ENCODE results near the gene PCDH18.
"Not testable (repeated sequence)": the region's sequence is repeated elsewhere in the genome, so short reads cannot be mapped to it uniquely, and the experiment has no call there.

The PCDH18 gene

DNA sequence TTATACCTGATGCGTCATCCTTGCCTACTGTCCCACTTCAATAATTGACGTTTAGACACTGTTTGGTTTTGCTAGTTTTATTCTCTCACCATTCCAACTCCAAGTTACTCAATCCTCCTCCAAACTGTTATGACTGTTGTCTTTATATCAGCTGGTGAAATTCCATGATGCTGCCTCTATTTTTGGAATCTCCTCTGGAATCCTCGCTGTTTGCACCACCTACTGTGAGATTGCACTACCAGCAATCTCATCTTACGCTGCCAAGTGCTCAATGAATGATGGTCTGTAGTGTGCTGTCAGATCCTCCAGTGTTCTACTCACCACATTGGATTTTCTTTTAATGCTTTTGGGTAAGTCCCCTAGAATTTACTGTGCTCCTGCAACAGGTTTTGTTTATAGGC, 13.2 kb upstream of the PCDH18 start:
- TF ChIP-seq, protein P1, sequence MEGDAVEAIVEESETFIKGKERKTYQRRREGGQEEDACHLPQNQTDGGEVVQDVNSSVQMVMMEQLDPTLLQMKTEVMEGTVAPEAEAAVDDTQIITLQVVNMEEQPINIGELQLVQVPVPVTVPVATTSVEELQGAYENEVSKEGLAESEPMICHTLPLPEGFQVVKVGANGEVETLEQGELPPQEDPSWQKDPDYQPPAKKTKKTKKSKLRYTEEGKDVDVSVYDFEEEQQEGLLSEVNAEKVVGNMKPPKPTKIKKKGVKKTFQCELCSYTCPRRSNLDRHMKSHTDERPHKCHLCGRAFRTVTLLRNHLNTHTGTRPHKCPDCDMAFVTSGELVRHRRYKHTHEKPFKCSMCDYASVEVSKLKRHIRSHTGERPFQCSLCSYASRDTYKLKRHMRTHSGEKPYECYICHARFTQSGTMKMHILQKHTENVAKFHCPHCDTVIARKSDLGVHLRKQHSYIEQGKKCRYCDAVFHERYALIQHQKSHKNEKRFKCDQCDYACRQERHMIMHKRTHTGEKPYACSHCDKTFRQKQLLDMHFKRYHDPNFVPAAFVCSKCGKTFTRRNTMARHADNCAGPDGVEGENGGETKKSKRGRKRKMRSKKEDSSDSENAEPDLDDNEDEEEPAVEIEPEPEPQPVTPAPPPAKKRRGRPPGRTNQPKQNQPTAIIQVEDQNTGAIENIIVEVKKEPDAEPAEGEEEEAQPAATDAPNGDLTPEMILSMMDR (IDR thresholded peaks at IDR 0.05; ENCODE audit: control insufficient read depth, extremely low read depth, insufficient read depth), result no peak
- H3K4me3 ChIP-seq (ENCODE audit: low read depth, low read length), result no peak overlapping the region
- no peak for DNase-seq (ENCODE audit: low read depth)

DNA sequence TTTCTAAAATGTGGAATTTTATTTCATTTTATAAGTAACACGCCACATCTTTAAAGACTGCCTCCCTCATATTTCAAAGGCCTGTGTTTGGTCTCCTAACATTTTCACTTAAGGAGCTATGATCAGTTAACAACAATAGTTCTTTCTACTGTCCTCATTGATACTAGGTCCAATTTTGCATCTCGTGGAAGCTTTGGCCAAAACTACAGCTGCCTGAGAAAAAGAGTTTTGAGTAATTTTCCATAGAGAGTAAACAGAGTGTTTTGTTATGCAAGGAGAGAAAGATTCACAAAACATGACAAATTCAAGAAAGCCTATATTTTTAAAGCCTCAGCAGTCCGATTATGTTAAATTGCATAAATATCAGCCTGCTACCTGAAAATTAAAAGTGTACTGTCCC, 11.4 kb upstream of the PCDH18 start:
- no peak overlapping the region for H3K4me3 ChIP-seq (ENCODE audit: low read depth, low read length)
- no peak for DNase-seq (ENCODE audit: low read depth)
- TF ChIP-seq, protein P1 (IDR thresholded peaks at IDR 0.05; ENCODE audit: control insufficient read depth, extremely low read depth, insufficient read depth), result no peak

DNA sequence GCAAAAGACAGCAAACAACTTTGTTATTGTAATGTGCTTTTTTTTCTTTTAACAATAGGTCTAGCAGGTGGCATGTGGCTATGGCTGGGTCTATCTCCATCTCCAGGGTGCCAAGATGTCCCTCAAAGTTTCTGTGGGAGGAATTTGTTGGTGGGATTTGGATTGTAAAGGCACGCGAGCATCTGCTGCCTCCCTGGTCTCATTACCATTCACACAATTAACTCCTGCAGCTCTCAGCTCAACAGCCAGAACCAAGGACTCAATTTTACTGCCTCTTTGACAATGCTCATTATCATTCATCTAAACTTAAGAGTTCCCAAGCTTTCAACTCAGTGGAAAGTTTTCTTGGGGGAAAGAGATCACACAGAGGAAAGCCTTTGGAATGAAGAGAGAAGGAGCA, 10.9 kb upstream of the PCDH18 start:
- H3K4me3 ChIP-seq (ENCODE audit: low read depth, low read length), result no peak overlapping the region
- TF ChIP-seq, protein P1 (IDR thresholded peaks at IDR 0.05; ENCODE audit: control insufficient read depth, extremely low read depth, insufficient read depth), result no peak
- DNase-seq (ENCODE audit: low read depth), result no peak

DNA sequence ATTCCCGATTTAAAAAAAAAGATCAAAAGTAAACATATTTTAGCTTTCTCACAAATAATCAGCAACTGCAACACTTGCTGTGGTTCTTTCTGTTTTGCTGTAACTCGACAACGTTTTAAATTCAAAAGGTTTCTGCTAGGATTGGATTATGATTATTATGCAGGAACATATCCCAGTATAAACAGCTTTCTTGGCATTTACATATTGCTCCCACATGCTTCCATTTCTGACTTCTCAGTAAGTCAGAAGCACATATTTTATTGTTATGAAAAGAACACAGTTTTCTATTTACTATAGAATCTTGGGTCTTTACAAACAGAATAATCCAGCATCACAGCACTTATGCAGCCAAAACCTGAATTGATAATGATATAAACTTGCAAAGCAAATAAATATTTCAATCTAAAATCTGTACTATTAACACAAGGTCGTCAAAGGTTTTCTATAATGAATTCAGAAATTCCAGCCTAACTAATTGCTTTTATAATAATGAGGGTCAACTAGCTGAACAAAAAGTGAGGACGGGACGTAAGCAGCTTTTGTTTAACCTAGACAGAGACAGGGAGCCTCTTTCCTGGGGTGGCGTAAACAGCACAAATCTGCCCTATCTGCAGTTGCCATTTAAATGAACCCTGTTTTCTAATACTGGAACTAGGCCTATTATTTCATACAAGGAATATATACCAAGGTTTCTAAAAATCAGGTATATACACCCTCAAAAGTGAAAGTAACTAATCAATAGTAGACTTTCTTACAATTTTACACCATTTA, 9.8 kb upstream of the PCDH18 start:
- no peak overlapping the region for H3K4me3 ChIP-seq (ENCODE audit: low read depth, low read length)
- DNase-seq (ENCODE audit: low read depth), result no peak
- TF ChIP-seq, protein P1 (IDR thresholded peaks at IDR 0.05; ENCODE audit: control insufficient read depth, extremely low read depth, insufficient read depth), result no peak

DNA sequence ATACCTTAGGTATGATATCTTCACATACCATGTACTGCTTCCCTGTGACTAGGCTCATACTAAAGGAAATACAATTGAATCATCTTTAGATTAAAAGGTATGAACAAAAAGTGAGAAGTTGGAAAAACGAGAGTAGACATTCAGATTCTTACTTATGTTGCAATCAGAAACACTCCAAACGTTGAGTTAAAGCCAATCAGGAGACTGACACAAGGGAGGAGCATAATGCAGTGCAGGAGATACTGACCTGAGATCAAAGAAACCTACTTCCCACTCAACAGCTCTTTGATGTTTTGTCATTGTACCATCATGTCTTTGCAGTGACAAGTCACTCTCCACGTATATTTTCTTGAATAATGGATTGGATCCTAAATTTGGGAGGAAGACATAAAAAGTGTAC, 8.9 kb upstream of the PCDH18 start:
- no peak overlapping the region for H3K4me3 ChIP-seq (ENCODE audit: low read depth, low read length)
- no peak for DNase-seq (ENCODE audit: low read depth)
- TF ChIP-seq, protein P1 (IDR thresholded peaks at IDR 0.05; ENCODE audit: control insufficient read depth, extremely low read depth, insufficient read depth), result no peak

DNA sequence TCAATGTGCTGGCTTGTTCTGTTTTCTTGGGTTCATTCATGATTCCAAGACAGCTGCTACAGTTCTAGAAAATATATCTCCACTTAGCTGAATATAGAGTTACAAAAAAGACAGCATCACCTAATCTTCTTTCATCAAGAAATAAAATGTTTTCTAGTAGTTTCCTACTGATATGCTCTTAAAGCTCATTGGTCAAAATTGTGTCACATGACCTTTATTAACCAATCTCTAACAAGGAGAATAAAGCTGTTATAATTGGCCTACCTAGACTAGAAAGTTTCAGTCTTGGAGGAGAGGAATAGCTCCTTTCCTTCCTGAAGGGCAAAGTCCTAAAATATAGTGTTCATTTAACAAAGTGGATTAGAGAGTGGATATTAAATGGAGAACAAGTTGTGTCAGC, 8.1 kb upstream of the PCDH18 start:
- TF ChIP-seq, protein P1 (IDR thresholded peaks at IDR 0.05; ENCODE audit: control insufficient read depth, extremely low read depth, insufficient read depth), result no peak
- H3K4me3 ChIP-seq (ENCODE audit: low read depth, low read length), result no peak overlapping the region
- DNase-seq (ENCODE audit: low read depth), result no peak

DNA sequence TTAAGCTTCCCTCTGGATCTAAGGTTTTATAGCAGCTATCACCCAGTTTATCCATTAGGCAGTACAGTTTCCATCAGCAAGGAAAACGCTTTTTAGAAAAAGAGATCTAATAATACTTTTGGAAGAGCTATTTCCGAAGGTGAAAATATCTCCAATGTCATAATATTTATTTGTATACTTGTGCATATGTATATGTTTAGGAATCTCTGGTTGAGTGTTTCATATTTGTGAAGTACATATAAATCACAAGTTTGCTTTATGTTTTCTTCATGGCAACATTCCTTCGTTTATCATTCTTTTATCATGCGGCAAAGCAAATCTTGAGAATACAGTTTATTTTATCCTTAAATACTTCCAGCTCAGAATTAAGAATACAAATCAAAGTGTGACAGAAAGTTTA, 6.2 kb upstream of the PCDH18 start:
- no peak overlapping the region for H3K4me3 ChIP-seq (ENCODE audit: low read depth, low read length)
- DNase-seq (ENCODE audit: low read depth), result no peak
- TF ChIP-seq, protein P1 (IDR thresholded peaks at IDR 0.05; ENCODE audit: control insufficient read depth, extremely low read depth, insufficient read depth), result no peak

DNA sequence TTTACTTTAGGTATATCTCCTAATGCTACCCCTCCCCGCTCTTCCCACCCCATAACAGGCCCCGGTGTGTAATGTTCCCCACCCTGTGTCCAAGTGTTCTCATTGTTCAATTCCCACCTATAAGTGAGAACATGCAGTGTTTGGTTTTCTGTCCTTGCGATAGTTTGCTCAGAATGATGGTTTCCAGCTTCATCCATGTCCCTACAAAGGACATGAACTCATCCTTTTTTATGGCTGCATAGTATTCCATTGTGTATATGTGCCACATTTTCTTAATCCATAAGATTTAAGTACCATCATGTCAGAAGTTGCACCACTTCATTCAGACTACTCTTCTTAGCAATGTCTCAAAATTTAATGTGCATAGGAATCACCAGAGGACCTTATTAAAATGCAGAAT, 5.5 kb upstream of the PCDH18 start:
- not testable (repeated sequence) for DNase-seq (ENCODE audit: low read depth); H3K4me3 ChIP-seq (ENCODE audit: low read depth, low read length)
